GM21528 (cell line): Measurements from ENCODE around the gene ITSN1.

ENCODE experiments used
- ATAC-seq: cut with Tn5 transposase; IDR thresholded peaks from one replicate; pipeline ENCODE4 v1.9.1; 2021; ENCODE audit warnings: mild to moderate bottlenecking, moderate library complexity; ENCODE audit not compliant: unreplicated experiment, low FRiP score

The ITSN1 gene

GRCh38 chr21:33878824-33879223, 236.5 kb downstream of the ITSN1 start:
- ATAC-seq: no peak

GRCh38 chr21:33880626-33881025, 238.3 kb downstream of the ITSN1 start:
- no peak for ATAC-seq

GRCh38 chr21:33881689-33882440, 239.6 kb downstream of the ITSN1 start:
- no peak for ATAC-seq

- no peak for ATAC-seq
Measured at GRCh38 chr21:33883118-33883517, 240.8 kb downstream of the ITSN1 start.

GRCh38 chr21:33884376-33885171, 242.3 kb downstream of the ITSN1 start:
- ATAC-seq: no peak

- ATAC-seq: no peak
Measured at GRCh38 chr21:33885172-33885514, 242.8 kb downstream of the ITSN1 start.

- no peak for ATAC-seq
Measured at GRCh38 chr21:33886321-33886720, 244.0 kb downstream of the ITSN1 start.

GRCh38 chr21:33890187-33890586, 247.9 kb downstream of the ITSN1 start:
- no peak for ATAC-seq

GRCh38 chr21:33892853-33893252, 250.6 kb downstream of the ITSN1 start:
- no peak for ATAC-seq

GRCh38 chr21:33893917-33894316, 251.6 kb downstream of the ITSN1 start:
- ATAC-seq: no peak

GRCh38 chr21:33894736-33895288, 252.5 kb downstream of the ITSN1 start:
- no peak for ATAC-seq

- no peak for ATAC-seq
Measured at GRCh38 chr21:33895356-33895755, 253.1 kb downstream of the ITSN1 start.

- ATAC-seq: no peak
Measured at GRCh38 chr21:33896691-33897090, 254.4 kb downstream of the ITSN1 start.

GRCh38 chr21:33897098-33897497, 254.8 kb downstream of the ITSN1 start:
- ATAC-seq: no peak

GRCh38 chr21:33897739-33898138, 255.4 kb downstream of the ITSN1 start:
- ATAC-seq: no peak

- ATAC-seq: no peak
Measured at GRCh38 chr21:33898586-33898985, 256.3 kb downstream of the ITSN1 start.

GRCh38 chr21:33899199-33899598, 256.9 kb downstream of the ITSN1 start:
- ATAC-seq: no peak

GRCh38 chr21:33901412-33902288, 259.3 kb downstream of the ITSN1 start:
- no peak for ATAC-seq

- ATAC-seq: no peak
Measured at GRCh38 chr21:33902349-33902748, 260.0 kb downstream of the ITSN1 start.

GRCh38 chr21:33904041-33904440, 261.7 kb downstream of the ITSN1 start:
- ATAC-seq: no peak

GRCh38 chr21:33908760-33909159, 266.5 kb downstream of the ITSN1 start:
- no peak for ATAC-seq
